Inflammatory macrophage (primary cell): ENCODE data around the gene FFAR3.
"Not testable (repeated sequence)": the region's sequence is repeated elsewhere in the genome, so short reads cannot be mapped to it uniquely, and the experiment has no call there.

Source experiments
- DNase-seq, 2 donors: peaks; one replicate each; pipeline ENCODE4 v3.0.0-alpha.2; 2020 to 2022

FFAR3 gene

DNA sequence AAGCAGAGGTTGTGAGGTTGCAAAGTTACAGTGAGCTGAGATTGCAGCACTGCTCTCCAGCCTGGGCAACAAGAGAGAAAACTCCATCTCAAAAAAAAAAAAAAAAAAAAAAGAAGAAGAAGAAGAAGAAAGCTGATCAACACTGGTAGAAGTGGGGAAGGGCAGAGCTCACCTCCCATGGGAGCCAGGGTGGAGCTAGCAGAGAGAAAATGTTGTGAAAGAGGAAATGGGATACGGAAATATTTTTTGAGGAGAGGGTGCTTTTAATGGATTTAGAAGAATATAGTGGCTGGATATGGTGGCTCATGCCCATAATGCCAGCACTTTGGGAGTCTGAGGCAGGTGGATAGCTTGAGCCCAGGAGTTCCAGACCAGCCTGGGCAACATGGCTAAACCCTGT lies 19.4 kb downstream of the FFAR3 start:
- no peak for DNase-seq

DNA sequence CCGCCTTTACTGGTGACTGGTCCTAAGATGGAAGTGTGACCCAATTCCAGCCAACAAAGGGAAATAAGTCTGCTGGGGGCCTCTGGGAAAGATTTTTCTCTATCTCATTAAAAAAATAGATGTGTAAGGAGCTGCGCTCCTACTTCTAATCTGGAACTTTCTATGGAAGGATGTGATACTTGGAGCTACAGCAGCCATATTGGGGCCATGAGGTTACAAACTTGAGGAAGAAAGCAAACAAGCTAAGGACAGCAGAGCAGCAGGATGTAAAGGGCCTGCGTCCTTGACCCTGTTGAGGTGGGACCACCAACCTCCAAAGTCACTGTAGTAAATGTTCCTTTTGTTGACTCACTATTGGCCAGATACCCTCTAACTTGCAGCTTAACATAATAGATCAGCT lies 20.1 kb downstream of the FFAR3 start:
- no peak for DNase-seq

GRCh38 chr19:35379545-35379944 lies 21.3 kb downstream of the FFAR3 start:
- not testable (repeated sequence) for DNase-seq

GRCh38 chr19:35379992-35380391 lies 21.7 kb downstream of the FFAR3 start:
- no peak for DNase-seq

DNA sequence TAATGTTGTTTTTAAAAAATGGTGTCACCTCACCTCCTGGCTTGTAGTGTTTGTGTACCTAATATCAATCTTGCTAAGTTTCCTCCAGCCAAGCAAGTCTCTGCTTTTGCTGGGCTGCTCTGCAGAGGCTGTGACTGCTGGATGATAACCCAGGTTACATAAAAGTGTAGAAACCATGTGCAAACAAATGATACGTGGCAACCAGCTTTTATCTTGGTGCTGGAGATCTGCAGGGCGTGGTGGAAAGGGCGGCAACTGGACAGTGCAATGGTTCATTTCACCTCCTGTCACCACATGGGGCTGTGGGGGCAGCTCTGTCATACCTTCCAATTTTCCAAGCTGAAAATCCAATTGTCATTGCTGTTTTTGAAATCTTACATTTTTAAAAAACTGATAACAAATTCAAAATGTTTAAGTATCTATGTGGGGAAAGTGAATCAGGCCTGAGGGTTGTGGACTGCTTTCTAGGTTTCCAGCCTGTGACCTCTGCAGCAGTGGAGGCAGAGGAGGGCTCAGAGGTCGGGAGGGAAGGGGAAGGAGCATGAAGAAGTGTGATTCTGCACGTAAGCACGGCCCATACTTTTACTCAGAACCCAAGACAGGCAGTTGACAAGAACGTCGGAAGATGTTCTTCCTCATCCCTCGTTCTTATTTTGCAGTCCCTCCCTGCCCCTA lies 22.3 kb downstream of the FFAR3 start:
- DNase-seq: no peak

DNA sequence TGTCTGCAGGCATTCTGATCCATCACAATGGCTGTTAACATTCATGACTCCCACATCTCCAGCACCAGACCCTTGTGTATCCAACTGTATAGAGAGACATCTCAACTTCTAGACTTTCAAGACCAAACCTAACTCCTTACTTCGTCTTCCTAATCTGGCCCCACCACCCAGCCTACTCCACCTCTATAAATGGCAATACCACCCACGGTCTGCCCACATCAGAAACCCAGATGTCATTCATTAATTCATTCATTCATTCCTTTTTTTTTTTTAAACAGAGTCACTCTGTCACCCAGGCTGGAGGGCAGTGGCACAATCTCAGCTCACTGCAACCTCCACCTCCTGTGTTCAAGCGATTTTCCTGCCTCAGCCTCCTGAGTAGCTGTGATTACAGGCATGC lies 23.1 kb downstream of the FFAR3 start:
- no peak for DNase-seq

DNA sequence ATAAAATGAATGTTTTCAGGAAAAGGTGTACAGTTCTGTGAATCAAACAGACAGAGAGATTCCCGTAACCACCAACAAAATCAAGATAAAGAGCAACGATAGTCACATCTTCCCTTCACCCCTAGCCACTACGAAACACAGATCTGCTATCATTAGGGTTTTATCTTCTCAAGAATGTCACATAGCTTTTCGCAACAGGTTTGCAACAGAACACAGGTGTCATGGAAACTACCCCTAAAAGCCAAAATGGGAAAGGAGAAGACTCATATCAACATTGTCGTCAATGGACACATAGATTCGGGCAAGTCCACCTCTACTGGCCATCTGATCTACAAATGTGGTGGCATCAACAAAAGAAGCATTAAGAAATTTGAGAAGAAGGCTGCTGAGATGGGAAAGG lies 23.7 kb downstream of the FFAR3 start:
- no peak for DNase-seq

DNA sequence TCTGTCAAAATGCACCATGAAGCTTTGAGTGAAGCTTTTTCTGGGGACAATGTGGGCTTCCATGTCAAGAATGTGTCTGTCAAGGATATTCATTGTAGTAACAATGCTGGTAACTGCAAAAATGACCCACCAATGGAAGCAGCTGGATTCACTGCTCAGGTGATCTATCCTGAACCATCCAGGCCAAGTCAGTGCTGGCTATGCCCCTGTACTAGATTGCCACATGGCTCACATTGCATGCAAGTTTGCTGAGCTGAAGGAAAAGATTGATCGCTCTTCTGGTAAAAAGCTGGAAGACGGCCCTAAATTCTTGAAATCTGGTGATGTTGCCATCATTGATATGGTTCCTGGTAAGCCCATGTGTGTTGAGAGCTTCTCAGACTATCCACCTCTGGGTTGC lies 25.3 kb downstream of the FFAR3 start:
- no peak for DNase-seq

GRCh38 chr19:35388277-35389054 lies 30.2 kb downstream of the FFAR3 start:
- DNase-seq: no peak

- no peak for DNase-seq
These were observed 31.1 kb downstream of the FFAR3 start for GRCh38 chr19:35389192-35389861.

GRCh38 chr19:35392742-35393715 lies 34.8 kb downstream of the FFAR3 start:
- DNase-seq: peak; percentile 35 to 65

DNA sequence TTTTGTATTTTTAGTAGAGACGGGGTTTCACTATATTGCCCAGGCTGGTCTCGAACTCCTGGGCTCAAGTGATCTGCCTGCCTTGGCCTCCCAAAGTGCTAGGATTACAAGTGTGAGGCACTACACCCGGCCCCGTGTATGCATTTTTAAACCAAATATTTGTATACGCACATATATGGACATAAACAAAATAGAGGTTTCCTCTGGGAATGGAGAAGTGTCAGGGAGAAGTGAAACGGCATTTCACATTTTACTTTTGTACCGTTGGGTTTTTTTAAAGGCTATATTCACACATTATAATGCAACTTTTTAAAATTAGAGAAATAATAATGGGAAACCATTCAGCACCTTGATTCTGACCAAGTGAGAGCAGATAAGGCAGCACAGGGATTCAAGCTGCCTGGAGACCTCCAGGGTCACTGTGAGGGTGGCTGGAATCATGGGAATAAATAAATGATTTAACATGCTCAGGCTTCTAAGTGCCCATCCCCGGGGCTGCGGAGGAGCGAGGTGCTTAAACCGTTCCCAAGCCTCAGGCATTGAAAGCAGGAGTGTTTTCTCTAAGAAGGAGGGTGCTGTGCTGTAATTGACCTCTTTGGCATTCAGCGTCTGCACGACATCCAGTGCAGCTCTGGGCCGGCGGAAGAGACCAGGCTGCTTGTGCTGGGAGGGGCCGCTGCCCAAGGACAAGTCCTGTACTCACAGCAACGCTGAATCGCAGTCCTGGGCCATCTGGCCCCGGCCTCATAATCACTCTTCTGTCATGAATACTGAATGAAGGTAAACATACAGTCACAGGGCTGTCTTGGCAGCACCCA lies 37.3 kb downstream of the FFAR3 start:
- DNase-seq: peak; percentile 23 to 27

- no peak for DNase-seq
These were observed 38.1 kb downstream of the FFAR3 start for GRCh38 chr19:35396240-35396885.

GRCh38 chr19:35397064-35397463 lies 38.8 kb downstream of the FFAR3 start:
- no peak for DNase-seq

- DNase-seq: no peak
These were observed 40.3 kb downstream of the FFAR3 start for GRCh38 chr19:35398570-35398969.

DNA sequence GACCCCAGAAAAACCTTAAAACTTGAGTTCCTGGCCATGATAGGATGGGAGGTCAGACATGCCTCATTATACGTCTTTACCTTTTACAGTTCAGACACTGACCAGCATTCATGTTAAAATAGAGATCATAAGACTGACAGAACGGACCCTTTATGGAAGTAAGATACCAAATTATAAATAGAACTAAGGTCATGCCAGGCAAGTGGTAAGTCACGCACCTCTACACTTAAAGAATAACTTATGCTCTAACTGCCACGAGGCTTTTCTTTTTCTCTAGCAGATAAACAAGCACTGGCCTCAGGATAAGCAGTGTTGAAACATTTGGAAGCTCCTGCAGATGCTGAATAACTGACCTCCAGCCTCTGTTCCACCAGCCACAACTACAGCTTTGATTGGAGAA lies 41.0 kb downstream of the FFAR3 start:
- no peak for DNase-seq

- no peak for DNase-seq
These were observed 41.9 kb downstream of the FFAR3 start for GRCh38 chr19:35399948-35400772.

DNA sequence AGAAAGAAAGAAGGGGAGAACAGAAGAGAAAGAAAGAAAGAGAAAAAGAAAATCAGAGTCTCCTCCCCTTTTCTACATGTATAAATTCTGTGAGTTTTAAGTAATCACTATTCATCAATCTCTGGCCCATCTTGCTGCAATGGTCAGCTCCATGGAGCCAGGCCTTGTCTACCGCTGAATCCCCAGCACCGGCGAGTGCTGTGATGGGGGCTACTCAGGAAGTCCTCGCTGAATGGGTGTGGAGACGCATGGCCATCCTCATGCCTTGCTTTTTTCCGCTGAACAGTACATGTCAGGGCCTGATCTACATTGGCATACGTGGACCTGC lies 42.5 kb downstream of the FFAR3 start:
- DNase-seq: no peak

GRCh38 chr19:35401416-35401815 lies 43.2 kb downstream of the FFAR3 start:
- not testable (repeated sequence) for DNase-seq

- no peak for DNase-seq
These were observed 45.0 kb downstream of the FFAR3 start for GRCh38 chr19:35403116-35403760.
